ENCODE results near the gene MYH15. TPM values are rescaled to one million over a fixed set of nuclear protein-coding genes. Genes with fewer than 3 reads are reported as not detected.

The MYH15 gene
- total and polyA plus RNA-seq, 2 of the 8 experiments (the other 6 are each of a cell fraction or from before 2014, with no cell fraction given) = under 0.01 TPM; not detected in 1

GRCh38 chr3:108554913-108555571, 44.6 kb upstream of the MYH15 start (continued):
- TF ChIP-seq EGR1 (IDR thresholded peaks at IDR 0.05; ENCODE audit: borderline replicate concordance, low read depth, low read length) = no peak
- no peak for TF ChIP-seq SRF (IDR thresholded peaks at IDR 0.05; ENCODE audit: low read depth, low read length)
